HG02588 (cell line): Measurements from ENCODE around the gene TMEM41A.
"Not testable (repeated sequence)": the region's sequence is repeated elsewhere in the genome, so short reads cannot be mapped to it uniquely, and the experiment has no call there.

Experiments used
- ATAC-seq: cut with Tn5 transposase; IDR thresholded peaks from one replicate; pipeline ENCODE4 v1.9.1; 2021; ENCODE audit warnings: mild to moderate bottlenecking, moderate library complexity; ENCODE audit not compliant: unreplicated experiment

The TMEM41A gene

DNA sequence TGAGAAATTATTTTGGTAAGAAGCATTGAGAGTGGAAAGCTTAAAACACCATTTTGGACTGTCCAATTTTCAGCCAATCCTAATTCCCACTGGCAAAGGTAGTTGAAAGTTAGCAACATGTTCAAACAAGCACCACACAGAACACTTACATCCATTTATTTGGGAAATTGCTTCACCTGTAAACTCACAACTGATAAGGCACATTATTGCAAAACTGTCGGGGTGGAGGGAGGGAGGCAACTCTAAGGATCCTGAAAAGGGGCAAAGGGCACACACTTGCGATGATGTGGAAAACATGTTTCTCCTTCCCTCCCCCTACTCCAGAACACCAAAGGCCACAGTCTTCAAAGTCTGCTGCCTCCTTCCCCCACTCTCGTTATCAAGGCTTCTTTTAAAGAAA is 9.4 kb downstream of the TMEM41A start:
- no peak for ATAC-seq

DNA sequence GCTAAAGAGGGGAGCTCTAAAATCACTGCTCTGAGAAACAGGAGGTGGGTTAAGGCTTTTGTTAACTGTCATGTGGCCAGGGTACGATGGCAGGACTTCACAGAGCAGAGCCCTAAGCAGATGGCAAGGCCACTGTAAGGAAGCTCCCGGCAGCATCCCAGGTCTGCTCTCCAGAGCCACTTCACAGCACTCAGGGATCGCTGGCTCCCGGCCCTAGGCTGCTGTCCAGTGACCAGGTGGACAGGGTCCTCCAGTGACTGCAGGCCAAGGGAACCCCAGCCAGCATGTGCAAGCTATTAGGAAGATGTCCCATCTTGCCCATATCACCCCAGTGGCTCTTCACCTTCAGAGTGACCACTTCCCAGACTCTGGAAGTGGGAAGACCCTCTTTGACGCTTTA is 10.4 kb downstream of the TMEM41A start:
- ATAC-seq = no peak

DNA sequence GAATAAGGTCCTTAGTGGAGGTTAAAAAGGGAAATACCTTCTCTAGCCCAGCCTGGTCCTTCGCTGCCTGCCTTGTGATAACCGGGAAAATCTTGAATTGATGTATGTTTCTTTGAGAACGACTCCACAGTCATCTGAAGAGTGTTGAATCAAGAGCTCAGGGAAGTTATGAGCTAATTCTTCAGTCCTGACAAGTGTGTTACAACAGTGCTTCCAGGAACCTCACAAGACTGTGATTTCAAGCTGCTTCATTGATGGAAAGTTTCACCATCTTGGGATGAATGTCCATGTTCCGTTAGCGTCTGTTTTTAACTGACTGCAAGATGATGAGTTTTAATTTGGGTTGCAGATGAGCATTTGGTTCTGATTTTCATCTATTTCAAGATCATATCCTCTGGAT is 12.4 kb downstream of the TMEM41A start:
- ATAC-seq = no peak

DNA sequence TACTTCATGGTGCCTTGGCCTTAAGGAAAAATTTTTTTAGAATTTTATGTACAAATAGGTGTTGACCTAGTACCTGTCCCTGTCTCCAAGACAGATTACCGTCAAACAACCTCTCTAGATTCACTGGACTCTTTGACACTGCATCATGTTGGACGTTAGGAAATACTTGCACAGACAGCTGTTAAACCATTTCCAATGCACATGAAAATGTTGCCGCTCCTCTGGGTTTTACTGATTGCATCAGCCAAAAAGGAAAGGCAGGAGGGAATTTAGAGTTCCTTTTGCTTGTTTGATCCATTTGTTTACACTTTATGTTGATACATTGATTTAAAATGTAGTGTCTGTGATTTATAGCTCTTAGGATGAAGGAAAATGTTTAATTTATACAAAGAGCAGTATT is 14.5 kb downstream of the TMEM41A start:
- ATAC-seq = no peak

DNA sequence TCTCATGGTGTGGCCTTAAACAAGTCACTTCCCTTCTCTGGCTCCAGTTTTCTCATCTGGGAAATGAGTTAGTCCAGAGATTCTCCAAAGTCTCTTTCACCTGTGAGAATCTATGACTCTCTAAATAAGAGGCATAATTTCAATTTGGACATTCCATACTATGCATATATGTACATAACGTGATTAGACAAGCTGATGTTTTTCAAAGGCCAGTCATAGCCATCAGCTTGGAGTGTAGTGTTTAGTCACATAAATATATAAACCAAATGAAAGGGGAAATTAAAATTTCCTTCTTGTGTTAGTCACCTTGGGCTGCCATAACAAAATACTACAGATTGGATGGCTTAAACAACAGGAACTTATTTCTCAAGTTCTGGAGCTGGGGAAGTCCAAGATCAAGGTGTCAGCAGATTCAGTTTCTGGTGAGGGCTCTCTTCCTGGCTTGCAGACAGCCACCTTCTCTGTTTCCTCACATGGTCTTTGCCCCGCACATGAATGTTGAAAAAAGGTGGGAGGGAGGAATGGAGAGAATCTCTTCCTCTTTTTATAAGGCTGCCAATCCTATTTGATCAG is 19.4 kb downstream of the TMEM41A start:
- no peak for ATAC-seq

DNA sequence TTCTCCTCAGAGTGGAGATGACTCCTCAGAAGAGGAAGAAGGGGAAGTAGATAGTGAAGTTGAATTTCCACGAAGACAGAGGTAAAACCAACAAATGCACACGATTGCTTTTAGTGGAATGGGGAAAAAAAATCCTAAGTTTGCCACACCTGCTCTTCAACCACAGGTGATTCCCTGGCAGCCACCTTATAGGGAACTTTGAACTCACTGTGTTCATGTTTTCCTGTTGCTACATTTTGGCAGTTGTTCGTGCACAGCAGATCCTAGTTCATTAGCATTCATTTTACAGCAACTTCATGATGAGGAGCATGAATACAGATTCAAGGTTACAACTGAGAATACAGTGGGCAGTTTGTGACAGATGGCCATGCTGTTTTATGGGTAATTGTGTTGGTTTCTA is 21.5 kb downstream of the TMEM41A start:
- no peak for ATAC-seq

DNA sequence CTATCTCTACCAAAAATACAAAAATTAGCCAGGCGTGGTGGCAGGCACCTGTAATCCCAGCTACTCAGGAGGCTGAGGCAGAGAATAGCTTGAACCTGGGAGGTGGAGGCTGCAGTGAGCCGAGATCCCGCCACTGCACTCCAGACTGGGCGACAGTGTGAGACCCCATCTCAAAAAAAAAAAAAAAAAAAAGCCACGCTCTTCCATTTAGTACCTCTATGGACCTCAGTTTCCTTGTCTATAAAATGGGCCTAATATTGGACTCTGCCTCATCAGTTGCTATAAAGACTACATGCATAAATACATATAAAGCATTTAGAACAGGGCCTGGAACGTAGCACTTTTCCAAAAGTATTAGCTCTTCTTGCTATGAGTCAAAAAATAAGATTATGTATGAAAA is 23.9 kb downstream of the TMEM41A start:
- ATAC-seq = not testable (repeated sequence)

DNA sequence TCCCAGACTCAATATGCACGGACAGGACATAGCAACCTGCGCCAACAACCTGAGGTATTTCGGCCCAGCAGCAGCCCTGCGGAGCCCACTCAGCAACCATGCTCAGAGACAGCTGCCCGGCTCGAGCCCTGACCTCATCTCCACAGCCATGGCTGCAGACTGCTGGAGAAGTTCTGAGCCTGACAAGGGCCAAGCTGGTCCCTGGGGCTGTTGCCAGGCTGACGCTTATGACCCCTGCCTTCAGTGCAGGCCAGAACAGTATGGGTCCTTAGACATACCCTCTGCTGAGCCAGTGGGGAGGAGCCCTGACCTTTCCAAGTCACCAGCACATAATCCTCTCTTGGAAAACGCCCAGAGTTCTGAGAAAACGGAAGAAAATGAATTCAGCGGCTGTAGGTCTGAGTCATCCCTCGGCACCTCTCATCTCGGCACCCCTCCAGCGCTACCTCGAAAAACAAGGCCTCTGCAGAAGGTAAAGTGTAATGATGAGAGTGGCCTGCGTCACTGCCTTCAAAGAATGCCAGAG is 25.5 kb downstream of the TMEM41A start:
- no peak for ATAC-seq

DNA sequence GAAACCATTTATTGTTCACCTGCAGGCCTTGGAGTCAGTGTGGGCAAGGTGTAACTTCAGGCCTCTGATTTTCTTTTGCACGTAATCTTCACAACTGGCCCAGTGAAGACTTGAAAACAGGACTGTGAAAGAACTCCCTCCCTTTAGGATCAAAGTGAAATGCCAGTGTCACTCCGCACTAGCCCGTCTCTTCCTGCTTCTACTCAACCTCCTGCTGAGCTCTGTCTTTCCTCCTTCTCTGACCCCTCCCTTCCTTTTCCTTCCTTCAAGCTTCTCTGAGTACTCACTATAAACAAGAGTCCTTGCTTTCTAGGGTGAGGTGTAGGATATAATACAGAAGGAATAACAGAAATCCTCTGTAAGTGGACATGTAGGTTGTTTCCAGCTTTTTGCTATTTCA is 28.5 kb downstream of the TMEM41A start:
- ATAC-seq = no peak

DNA sequence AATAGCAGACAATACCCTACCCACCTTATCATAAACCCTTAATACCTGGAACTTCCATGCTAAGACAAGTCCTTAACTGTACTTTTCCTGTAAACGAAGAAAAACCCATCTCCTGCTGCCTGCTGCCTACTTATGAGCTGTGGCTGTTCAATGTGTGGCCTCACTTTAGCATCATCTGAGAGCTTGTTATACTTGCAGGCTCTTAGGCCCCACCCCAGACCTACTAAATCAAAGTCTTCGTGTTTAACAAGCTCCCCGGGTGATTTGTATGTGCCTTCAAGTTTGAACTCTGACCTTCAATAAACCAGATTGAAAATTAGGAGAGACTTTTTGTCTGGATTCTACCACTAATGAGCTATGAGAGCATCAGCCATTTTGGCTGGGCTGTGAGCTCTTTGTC is 29.3 kb downstream of the TMEM41A start:
- no peak for ATAC-seq

DNA sequence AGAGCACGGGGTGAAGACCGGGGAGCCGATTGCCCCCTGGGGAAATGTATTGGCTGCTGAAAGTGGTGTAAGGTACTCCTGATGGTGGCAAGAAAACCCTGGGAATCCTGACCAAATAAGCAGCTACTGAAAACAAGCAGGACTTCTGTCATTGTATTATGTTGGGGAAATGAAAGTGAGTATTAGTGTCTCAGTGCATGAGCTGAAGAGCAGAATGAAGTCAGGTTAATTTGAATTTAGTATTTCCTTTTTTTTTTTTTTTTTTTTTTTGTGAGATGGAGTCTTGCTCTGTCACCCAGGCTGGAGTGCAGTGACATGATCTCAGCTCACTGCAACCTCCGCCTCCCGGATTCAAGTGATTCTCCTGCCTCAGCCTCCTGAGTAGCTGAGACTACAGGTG is 32.7 kb downstream of the TMEM41A start:
- not testable (repeated sequence) for ATAC-seq

DNA sequence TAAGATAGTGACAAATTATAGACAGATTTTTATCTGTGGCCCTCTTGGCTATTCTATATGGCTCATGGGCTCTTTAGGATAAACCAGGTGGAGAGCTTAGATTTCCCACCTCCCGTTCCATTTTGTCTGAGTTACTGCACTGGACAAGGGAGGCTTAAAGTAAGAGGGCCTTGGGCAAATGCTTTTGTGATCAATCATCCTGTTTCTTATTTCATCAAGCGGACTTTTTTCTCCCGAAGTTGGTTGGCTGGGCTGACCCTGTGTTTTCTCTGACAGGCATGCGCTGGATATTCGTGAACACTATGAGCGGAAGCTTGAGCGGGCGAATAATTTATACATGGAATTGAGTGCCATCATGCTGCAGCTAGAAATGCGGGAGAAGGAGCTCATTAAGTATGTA is 33.4 kb downstream of the TMEM41A start:
- no peak for ATAC-seq

DNA sequence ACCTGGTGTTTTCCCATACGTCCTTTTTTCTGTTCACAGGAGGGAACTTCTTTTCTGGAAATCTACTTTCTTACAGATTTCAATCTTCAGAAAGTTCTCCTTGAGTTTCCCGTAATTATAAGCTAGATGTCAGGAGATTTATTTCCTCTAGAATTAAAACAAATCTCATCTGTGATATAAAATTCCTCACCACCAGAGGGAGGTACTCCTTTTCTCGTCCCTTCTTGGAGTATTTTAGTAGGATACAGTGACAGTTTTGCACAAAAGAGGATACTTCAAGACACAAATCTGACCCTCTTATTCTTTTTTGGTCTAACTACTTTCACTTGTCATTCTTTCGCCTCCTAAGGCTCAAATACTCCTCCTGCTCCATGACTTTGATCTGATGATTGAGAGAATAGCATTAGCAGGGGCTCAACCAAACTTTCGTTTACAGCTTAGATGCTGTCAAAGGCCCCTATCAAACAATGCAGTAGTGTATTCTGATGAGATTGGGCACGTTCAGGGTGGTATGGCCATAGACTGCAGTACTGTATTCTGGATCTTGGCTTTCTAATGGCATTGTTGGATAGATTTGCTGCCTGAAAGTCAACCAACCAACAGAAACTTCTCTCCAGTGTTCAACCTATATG is 38.0 kb downstream of the TMEM41A start:
- no peak for ATAC-seq

DNA sequence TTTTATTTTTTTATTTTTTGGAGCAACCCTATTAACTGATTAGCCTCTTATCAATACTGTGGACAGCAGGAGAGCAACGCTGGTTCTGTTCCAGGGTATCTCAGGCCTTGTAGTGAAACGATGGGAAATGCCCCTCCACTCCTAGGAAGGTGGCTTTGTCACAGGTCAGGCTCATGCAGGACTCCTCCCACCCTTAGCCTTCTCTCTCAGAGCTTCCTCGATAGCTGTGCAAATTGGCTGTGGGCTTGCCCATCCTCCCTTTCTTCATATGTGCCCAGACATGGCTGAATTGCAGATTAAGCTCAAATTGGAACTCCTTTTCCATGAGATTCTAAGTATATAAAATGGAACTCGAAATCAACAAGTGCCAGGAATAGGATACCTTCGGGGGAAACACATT is 38.5 kb downstream of the TMEM41A start:
- no peak for ATAC-seq

DNA sequence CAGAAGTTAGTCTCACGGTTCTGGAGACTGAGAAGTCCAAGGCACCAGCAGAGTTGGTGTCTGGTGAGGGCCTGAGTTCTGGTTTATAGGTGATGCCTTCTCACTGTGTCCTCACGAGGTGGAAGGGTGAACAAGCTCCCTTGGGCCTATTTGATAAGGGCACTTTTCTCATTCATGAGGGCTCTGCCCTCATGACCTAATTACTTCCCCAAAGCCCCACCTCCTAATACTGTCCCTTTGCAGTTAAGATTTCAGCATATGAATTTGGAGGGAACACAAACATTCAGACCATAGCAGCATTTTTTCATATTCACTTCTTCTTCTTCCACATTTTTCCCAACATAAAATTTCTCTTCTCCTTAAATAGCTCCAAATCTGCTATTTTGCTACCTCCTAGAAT is 41.5 kb downstream of the TMEM41A start:
- no peak for ATAC-seq

DNA sequence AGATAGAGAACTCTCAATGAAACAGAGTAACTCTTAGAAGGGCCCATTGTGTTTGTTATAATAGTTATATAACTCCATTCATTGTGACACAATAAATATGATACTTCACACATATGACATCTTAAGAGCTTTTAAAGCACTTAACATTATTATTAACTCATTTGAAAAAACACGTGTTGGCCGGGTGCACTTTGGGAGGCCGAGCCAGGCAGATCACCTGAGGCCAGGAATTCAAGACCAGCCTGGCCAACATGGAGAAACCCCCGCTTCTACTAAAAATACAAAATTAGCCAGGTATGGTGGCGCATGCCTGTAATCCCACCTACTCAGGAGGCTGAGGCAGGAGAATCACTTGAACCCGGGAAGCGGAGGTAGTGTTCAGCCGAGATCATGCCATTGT is 47.4 kb downstream of the TMEM41A start:
- not testable (repeated sequence) for ATAC-seq

DNA sequence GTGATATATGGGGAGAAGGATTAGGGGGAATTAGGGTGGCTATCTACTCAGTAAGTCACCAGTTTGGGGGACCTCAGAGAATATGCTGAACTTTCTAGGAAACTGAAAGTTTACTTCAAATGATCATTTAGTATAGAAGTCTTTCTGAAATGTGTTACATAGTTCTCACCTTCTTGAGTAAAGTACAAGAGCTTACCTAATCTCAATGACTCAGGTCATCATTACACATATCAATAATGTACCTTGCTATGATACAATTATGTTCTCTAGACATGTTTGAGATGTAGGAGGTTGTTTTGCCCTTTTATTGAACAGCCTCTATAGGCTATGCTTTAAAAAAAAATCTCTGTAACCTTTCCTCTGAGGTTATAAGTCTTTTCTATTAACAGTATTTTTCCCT is 50.7 kb downstream of the TMEM41A start:
- no peak for ATAC-seq

DNA sequence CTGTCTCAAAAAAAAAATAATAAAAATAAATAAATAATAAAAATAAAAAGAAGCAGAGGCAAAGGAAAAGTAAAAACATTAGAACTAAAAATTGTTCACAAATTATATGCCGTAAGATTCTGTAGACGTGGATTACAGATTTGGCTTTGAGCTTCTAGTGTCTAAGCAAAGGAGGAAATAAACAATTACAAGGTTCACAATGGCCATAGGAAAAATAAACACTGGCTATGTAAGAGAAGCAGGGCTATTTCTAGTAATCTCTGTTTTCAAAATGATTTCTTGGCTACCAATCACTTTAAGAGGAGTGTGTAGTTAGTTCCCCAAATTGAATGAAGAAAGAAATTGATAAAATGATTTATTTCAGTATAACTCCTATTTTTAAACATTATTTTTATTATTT is 54.5 kb downstream of the TMEM41A start:
- no peak for ATAC-seq

DNA sequence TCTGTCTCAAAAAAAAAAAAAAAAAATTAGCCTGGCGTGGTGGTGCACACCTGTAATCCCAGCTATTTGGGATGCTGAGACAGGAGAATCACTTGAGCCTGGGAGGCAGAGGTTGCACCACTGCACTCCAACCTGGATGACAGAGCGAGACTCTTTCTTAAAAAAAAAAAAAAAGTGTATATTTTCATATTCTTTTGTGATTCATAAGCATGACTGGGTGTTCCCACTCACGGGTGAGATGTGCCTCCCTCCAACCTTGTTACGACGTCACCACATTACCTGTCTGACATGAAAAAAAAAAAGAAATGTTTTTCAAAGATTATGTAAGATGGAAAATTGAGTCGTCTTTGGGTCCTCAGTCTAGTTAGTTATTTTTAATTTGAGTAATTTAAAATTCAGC is 56.8 kb downstream of the TMEM41A start:
- ATAC-seq = no peak

DNA sequence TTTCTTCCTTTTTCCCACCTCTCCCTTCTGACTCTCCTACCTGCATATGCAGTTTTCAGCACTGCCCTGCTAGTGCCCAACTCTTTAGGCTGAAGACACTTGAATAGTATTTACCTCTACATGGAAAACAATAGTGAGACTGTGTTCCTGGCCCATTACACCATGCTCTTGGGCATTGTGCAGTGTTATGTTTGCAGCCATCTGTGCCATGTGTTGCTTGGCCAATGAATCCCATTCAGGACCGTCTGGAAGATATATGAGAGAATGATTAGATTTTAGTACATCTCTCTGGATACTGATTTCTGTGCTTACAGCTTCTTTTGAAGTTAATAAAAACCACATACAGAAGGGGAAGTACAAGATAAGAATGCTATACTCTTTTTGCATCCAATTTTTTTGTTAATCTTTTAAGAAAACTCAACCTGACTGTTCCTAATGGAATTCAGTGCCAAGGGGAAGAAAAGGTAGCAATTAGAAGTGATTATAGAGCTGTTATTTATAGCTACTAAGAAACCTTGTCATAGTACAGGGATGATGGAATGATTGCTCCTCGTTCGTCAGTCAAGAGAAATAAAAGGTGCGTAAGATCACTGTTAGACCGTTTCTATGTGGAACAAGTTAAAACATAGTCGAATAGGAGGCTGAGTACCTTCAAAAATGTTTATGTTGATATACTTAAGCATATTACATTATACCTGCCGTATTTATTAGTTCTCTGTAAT is 58.9 kb downstream of the TMEM41A start:
- ATAC-seq = no peak
